OCI-LY1 (cell line): Measurements from ENCODE around the gene MGAT3.
"Not testable (repeated sequence)": the region's sequence is repeated elsewhere in the genome, so short reads cannot be mapped to it uniquely, and the experiment has no call there.

ENCODE experiments used
- H2AFZ ChIP-seq: fragments of 200-600 bp; sonication (generic), shearing (Covaris generic); 2 replicates; pipeline ENCODE4 v1.6.0; 2014; ENCODE audit warnings: antibody characterized with exemption, mild to moderate bottlenecking, low read length
- H3F3A ChIP-seq: fragments of 200-600 bp; sonication (generic), shearing (Covaris generic); 2 replicates; pipeline ENCODE4 v1.6.0; 2014; ENCODE audit warnings: mild to moderate bottlenecking, antibody characterized with exemption, low read length, moderate library complexity; ENCODE audit not compliant: insufficient read depth
- H3K27ac ChIP-seq: fragments of 200-600 bp; sonication (generic); 2 replicates; pipeline ENCODE4 v1.5.1; 2014; ENCODE audit warnings: low read length, mixed run types, mild to moderate bottlenecking, low read depth; ENCODE audit not compliant: poor library complexity, severe bottlenecking
- H3K27me3 ChIP-seq: fragments of 200-600 bp; sonication (generic); 2 replicates; pipeline ENCODE4 v1.6.0; 2014; ENCODE audit warnings: antibody characterized with exemption, mild to moderate bottlenecking, low read length, moderate library complexity; ENCODE audit not compliant: insufficient read depth
- H3K36me3 ChIP-seq: fragments of 200-600 bp; sonication (generic); 2 replicates; pipeline ENCODE4 v1.6.1; 2014; ENCODE audit warnings: mild to moderate bottlenecking, antibody characterized with exemption, low read length, moderate library complexity, mixed read lengths; ENCODE audit not compliant: insufficient read depth
- H3K4me1 ChIP-seq: fragments of 200-600 bp; sonication (generic); 2 replicates; pipeline ENCODE4 v1.5.1; 2014; ENCODE audit warnings: mild to moderate bottlenecking, low read length, moderate library complexity; ENCODE audit not compliant: insufficient read depth, severe bottlenecking
- H3K4me2 ChIP-seq: fragments of 200-600 bp; sonication (generic), shearing (Covaris generic); 2 replicates; pipeline ENCODE4 v1.6.1; 2014; ENCODE audit warnings: low read length
- H3K4me3 ChIP-seq: fragments of 200-600 bp; sonication (generic); 2 replicates; pipeline ENCODE4 v1.5.1; 2014; ENCODE audit warnings: low read length, low read depth, mild to moderate bottlenecking, mixed read lengths; ENCODE audit not compliant: poor library complexity, severe bottlenecking
- H3K79me2 ChIP-seq: fragments of 200-600 bp; shearing (Covaris generic); 2 replicates; pipeline ENCODE4 v1.6.1; 2016; ENCODE audit warnings: mixed run types, low read length, mixed read lengths; ENCODE audit not compliant: insufficient read depth
- H3K9ac ChIP-seq: fragments of 200-600 bp; sonication (generic), shearing (Covaris generic); 2 replicates; pipeline ENCODE4 v1.6.1; 2014; ENCODE audit warnings: mild to moderate bottlenecking, low read length, mixed read lengths
- H3K9me2 ChIP-seq: fragments of 200-600 bp; sonication (generic), shearing (Covaris generic); 2 replicates; pipeline ENCODE4 v1.6.1; 2014; ENCODE audit warnings: low read depth, mild to moderate bottlenecking, low read length, mixed read lengths
- H3K9me3 ChIP-seq: fragments of 200-600 bp; shearing (Covaris generic); 2 replicates; pipeline ENCODE4 v1.6.1; 2014; ENCODE audit warnings: low read length, mixed read lengths
- H4K20me1 ChIP-seq: fragments of 200-600 bp; sonication (generic), shearing (Covaris generic); 2 replicates; pipeline ENCODE4 v1.6.0; 2016; ENCODE audit warnings: mild to moderate bottlenecking, low read length; ENCODE audit not compliant: insufficient read depth
- EZH2 ChIP-seq: fragments of 200-600 bp; sonication (generic), shearing (Covaris generic); IDR thresholded peaks from 2 replicates; pipeline ENCODE4 v1.8.0; 2017; ENCODE audit warnings: borderline replicate concordance, mixed run types, mild to moderate bottlenecking, antibody characterized with exemption, low read length, moderate library complexity, mixed read lengths
- TF ChIP-seq, protein P1 (sequence below): fragments of 200-600 bp; sonication (generic), shearing (Covaris generic); IDR thresholded peaks from 2 replicates; pipeline ENCODE4 v1.5.1; 2017; ENCODE audit warnings: mild to moderate bottlenecking, antibody characterized with exemption, low read length, moderate library complexity, mixed read lengths

MGAT3 gene

DNA sequence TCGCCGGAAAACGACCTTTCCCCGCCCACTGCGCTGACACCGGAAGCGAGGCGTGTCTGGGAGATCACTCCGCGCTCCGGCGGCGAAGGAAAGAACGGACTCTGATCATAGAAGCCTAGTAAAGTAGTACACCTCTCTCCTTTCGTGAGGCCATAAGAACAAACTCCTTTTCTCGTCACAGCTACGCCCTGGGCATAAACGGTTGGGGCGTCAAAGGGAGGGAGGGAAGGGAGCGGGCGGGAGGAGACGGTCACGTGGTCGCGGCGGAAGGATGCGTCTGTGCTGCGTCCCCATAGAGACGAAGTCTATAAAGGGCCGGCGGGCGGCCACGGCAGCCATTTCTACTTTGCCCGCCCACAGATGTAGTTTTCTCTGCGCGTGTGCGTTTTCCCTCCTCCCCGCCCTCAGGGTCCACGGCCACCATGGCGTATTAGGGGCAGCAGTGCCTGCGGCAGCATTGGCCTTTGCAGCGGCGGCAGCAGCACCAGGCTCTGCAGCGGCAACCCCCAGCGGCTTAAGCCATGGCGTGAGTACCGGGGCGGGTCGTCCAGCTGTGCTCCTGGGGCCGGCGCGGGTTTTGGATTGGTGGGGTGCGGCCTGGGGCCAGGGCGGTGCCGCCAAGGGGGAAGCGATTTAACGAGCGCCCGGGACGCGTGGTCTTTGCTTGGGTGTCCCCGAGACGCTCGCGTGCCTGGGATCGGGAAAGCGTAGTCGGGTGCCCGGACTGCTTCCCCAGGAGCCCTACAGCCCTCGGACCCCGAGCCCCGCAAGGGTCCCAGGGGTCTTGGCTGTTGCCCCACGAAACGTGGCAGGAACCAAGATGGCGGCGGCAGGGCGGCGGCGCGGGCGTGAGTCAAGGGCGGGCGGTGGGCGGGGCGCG, 63.7 kb downstream of the MGAT3 start, which contains the start of gene ATF4:
TSS of gene ATF4 (plus strand) at position 337 of the 880 bp plus-strand sequence. CDS start 884 bp downstream, outside the sequence.
- Histone ChIP-seq H3K9me3 (no peaks in the 10 kb centered on the region), H3K9ac (peak within 1 kb of the TSS; percentile 98), H4K20me1 (no peaks in the 10 kb centered on the region), H3K79me2 (peaks cover 14% of the 10 kb centered on the region), H3K27me3 (no peaks in the 10 kb centered on the region), H3K4me2 (peak within 1 kb of the TSS; percentile 88), H3K36me3 (peaks cover 75% of the 10 kb centered on the region), H3K27ac (peak within 1 kb of the TSS; percentile 88), H2AFZ (no peak within 1 kb of the TSS), H3K4me3 (peak within 1 kb of the TSS; percentile 95), H3K9me2 (no peaks in the 10 kb centered on the region), H3K4me1 (peaks cover 45% of the 10 kb centered on the region), H3F3A (peaks cover 21% of the 10 kb centered on the region)
- TF ChIP-seq, protein P1, sequence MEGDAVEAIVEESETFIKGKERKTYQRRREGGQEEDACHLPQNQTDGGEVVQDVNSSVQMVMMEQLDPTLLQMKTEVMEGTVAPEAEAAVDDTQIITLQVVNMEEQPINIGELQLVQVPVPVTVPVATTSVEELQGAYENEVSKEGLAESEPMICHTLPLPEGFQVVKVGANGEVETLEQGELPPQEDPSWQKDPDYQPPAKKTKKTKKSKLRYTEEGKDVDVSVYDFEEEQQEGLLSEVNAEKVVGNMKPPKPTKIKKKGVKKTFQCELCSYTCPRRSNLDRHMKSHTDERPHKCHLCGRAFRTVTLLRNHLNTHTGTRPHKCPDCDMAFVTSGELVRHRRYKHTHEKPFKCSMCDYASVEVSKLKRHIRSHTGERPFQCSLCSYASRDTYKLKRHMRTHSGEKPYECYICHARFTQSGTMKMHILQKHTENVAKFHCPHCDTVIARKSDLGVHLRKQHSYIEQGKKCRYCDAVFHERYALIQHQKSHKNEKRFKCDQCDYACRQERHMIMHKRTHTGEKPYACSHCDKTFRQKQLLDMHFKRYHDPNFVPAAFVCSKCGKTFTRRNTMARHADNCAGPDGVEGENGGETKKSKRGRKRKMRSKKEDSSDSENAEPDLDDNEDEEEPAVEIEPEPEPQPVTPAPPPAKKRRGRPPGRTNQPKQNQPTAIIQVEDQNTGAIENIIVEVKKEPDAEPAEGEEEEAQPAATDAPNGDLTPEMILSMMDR = no peak
- no peak for TF ChIP-seq EZH2

DNA sequence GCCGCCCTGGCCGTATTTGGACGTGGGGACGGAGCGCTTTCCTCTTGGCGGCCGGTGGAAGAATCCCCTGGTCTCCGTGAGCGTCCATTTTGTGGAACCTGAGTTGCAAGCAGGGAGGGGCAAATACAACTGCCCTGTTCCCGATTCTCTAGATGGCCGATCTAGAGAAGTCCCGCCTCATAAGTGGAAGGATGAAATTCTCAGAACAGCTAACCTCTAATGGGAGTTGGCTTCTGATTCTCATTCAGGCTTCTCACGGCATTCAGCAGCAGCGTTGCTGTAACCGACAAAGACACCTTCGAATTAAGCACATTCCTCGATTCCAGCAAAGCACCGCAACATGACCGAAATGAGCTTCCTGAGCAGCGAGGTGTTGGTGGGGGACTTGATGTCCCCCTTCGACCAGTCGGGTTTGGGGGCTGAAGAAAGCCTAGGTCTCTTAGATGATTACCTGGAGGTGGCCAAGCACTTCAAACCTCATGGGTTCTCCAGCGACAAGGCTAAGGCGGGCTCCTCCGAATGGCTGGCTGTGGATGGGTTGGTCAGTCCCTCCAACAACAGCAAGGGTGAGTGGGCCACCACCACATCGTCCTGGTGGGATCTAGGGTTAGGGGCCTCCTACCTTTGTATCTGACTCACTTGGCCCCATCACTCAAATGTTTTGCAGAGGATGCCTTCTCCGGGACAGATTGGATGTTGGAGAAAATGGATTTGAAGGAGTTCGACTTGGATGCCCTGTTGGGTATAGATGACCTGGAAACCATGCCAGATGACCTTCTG, 64.5 kb downstream of the MGAT3 start:
- Histone ChIP-seq H3K4me3 (peak overlapping the region; percentile 95), H3K9ac (peak overlapping the region; percentile 98), H3F3A (peaks cover 23% of the 10 kb centered on the region), H3K4me2 (peak overlapping the region; percentile 73), H3K4me1 (peaks cover 42% of the 10 kb centered on the region), H3K27ac (peak overlapping the region; percentile 88), H3K36me3 (peaks cover 70% of the 10 kb centered on the region), H3K79me2 (peaks cover 14% of the 10 kb centered on the region)
- not testable (repeated sequence) for H2AFZ ChIP-seq, H4K20me1 ChIP-seq, H3K9me3 ChIP-seq, H3K9me2 ChIP-seq, H3K27me3 ChIP-seq

- H3K4me1 ChIP-seq = peaks cover 49% of the 10 kb centered on the region
- H3K9me2 ChIP-seq, H4K20me1 ChIP-seq, H3K9me3 ChIP-seq, H3K27me3 ChIP-seq, H2AFZ ChIP-seq: not testable (repeated sequence)
- H3K4me3 ChIP-seq = peak overlapping the region; percentile 95
- H3K27ac ChIP-seq = peak overlapping the region; percentile 88
- H3K9ac ChIP-seq = peak overlapping the region; percentile 98
- H3K79me2 ChIP-seq = peaks cover 14% of the 10 kb centered on the region
- peaks cover 23% of the 10 kb centered on the region for H3F3A ChIP-seq
- peaks cover 62% of the 10 kb centered on the region for H3K36me3 ChIP-seq
- H3K4me2 ChIP-seq = peak overlapping the region; percentile 73
Measured at GRCh38 chr22:39522091-39522490, 65.3 kb downstream of the MGAT3 start.
